HG03457 (cell line): ENCODE results near the gene CWF19L1.

Source experiments
- ATAC-seq: cut with Tn5 transposase; IDR thresholded peaks from one replicate; pipeline ENCODE4 v1.9.1; 2021; ENCODE audit warnings: moderate number of reproducible peaks; ENCODE audit not compliant: unreplicated experiment

The CWF19L1 gene

DNA sequence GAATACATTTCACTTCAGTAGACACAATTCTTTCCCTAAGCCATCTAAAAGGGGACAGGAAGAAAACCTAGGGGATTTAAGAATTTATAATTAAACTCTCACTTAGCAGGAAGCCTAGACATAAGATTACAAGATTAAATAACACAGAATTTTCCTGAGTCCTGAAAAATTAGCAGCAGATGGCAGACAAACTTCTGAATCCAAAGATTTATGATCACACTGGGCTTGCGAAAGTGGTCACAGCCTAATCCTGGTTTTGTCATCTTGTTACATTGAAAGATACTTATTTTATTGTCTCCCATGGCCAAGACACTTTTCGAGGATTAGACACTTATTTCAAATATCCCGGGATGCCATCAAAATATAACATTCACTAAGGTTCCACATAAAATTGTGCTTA is 84.5 kb downstream of the CWF19L1 start:
- ATAC-seq, result no peak
